ENCODE data around the gene PAGE2B.
"Not testable (repeated sequence)": the region's sequence is repeated elsewhere in the genome, so short reads cannot be mapped to it uniquely, and the experiment has no call there.

PAGE2B gene

DNA sequence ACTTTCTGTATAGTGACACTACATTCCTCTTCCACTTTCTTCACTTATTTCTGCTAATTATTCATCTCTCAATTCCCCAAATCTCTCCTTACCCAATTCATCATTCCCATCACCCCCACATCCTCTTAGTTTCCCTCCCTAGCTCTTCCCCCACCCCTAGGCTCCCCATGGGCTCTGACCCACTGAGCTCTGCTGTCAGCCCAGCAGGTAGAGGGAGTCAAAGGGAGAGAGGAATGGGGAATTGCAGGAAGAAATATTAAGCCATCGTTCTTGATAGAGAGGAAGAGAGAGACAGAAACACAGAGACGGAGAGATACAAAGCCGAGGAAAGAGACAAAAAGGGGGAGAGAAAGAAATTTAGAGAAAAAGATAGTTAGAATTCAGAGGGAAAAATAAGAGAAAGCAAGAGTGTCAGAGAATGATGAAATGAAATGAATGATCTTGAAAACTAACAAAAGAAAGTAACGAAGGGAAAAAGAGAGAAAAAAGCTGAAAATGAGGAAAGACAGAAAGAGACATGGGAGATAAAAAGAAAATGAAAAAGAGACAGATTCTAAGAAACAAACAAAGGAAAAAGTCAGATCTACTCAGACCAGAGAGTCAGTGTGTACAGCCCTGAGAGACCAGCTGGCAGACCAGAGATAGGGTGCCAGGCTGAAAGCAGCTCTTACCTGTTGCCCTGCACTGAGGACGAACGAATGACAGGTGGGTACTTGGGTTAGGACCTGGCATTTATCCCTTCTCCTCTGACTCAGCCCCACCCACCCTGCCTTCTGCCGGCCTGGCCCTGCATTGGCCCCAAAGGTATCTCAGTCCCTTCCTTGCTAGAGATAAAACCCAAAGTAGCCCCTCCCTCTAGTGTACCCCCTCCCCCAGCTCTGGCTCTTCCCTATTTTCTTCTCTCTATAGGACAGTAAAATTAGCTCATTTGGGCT, 44.3 kb upstream of the PAGE2B start, which contains the start of gene ALAS2:
TSS of gene ALAS2 (minus strand) at position 707 of the 935 bp plus-strand sequence. CDS start 4,977 bp downstream, outside the sequence.
- TF ChIP-seq, protein P1, sequence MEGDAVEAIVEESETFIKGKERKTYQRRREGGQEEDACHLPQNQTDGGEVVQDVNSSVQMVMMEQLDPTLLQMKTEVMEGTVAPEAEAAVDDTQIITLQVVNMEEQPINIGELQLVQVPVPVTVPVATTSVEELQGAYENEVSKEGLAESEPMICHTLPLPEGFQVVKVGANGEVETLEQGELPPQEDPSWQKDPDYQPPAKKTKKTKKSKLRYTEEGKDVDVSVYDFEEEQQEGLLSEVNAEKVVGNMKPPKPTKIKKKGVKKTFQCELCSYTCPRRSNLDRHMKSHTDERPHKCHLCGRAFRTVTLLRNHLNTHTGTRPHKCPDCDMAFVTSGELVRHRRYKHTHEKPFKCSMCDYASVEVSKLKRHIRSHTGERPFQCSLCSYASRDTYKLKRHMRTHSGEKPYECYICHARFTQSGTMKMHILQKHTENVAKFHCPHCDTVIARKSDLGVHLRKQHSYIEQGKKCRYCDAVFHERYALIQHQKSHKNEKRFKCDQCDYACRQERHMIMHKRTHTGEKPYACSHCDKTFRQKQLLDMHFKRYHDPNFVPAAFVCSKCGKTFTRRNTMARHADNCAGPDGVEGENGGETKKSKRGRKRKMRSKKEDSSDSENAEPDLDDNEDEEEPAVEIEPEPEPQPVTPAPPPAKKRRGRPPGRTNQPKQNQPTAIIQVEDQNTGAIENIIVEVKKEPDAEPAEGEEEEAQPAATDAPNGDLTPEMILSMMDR (IDR thresholded peaks at IDR 0.05; ENCODE audit: control insufficient read depth, extremely low read depth, insufficient read depth) = no peak
- no peak within 1 kb of the TSS for H3K4me3 ChIP-seq (ENCODE audit: low read depth, low read length)
- DNase-seq (ENCODE audit: low read depth) = no peak

DNA sequence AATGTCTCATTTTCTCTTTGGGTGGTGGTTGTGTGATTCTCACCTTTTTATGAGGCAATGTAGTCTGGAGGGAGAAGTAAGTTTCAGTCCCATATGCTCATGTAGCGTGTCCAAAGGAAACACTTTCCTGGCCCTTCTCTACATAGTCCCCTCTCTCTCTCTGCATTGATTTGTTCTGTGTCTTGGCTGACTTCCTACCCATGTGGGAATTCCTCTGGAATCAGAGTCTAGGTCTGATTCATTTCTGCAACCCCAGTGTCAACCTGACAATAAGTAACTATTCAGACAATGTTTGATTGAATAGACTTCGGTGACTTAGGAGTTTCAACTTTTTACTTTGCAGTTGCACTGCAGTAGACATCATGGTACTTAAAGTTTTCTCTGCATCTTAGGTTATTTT, 41.4 kb upstream of the PAGE2B start:
- TF ChIP-seq, protein P1 (IDR thresholded peaks at IDR 0.05; ENCODE audit: control insufficient read depth, extremely low read depth, insufficient read depth) = no peak
- no peak for DNase-seq (ENCODE audit: low read depth)
- H3K4me3 ChIP-seq (ENCODE audit: low read depth, low read length) = no peak overlapping the region

DNA sequence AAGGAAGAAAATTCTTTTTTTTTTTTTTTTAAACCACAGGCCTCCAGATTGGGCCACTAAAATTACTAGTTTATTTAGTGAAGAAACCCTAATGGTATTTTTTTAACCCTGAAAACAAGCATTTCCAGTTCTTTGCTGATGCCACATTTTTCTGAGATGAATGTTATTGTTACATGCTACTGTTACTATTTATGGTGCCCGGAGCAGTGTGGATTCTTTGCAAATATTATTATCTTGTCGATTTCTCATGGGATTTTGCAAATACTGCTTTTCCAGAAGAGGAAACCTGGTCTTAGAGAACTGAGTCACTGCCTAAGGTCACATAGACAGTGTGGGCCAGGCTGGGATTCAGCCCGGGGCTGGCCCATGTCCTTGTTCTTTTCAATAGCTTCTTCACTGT, 35.4 kb upstream of the PAGE2B start:
- TF ChIP-seq, protein P1 (IDR thresholded peaks at IDR 0.05; ENCODE audit: control insufficient read depth, extremely low read depth, insufficient read depth) = no peak
- no peak for DNase-seq (ENCODE audit: low read depth)
- no peak overlapping the region for H3K4me3 ChIP-seq (ENCODE audit: low read depth, low read length)

DNA sequence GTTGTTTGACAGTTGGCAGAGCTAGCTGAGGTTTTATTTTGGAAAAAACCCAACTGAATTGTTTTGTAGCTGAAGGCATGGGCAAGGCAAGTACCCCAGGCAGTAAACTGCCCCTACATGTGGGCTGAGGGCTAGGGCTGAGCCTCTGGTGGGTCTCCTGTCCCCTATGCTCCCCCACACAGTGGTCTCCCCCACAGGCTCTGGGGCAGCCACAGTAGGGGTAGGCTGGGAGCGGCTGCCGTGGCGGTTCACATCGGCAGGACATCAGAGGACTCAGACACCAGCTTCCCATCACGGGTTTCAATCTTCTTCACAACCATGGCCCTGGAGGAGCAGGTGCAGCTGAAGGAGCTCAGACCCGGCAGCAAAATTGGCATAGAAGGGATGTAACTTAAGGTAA, 33.3 kb upstream of the PAGE2B start:
- TF ChIP-seq, protein P1 (IDR thresholded peaks at IDR 0.05; ENCODE audit: control insufficient read depth, extremely low read depth, insufficient read depth) = no peak
- H3K4me3 ChIP-seq (ENCODE audit: low read depth, low read length) = no peak overlapping the region
- no peak for DNase-seq (ENCODE audit: low read depth)

DNA sequence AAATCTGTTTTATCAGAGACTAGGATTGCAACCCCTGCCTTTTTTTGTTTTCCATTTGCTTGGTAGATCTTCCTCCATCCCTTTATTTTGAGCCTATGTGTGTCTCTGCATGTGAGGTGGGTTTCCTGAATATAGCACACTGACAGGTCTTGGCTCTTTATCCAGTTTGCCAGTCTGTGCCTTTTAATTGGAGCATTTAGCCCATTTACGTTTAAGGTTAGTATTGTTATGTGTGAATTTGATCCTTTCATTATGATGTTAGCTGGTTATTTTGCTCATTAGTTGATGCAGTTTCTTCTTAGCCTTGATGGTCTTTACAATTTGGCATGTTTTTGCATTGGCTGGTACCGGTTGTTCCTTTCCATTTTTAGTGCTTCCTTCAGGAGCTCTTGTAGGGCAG, 24.2 kb upstream of the PAGE2B start:
- DNase-seq (ENCODE audit: low read depth) = not testable (repeated sequence)

DNA sequence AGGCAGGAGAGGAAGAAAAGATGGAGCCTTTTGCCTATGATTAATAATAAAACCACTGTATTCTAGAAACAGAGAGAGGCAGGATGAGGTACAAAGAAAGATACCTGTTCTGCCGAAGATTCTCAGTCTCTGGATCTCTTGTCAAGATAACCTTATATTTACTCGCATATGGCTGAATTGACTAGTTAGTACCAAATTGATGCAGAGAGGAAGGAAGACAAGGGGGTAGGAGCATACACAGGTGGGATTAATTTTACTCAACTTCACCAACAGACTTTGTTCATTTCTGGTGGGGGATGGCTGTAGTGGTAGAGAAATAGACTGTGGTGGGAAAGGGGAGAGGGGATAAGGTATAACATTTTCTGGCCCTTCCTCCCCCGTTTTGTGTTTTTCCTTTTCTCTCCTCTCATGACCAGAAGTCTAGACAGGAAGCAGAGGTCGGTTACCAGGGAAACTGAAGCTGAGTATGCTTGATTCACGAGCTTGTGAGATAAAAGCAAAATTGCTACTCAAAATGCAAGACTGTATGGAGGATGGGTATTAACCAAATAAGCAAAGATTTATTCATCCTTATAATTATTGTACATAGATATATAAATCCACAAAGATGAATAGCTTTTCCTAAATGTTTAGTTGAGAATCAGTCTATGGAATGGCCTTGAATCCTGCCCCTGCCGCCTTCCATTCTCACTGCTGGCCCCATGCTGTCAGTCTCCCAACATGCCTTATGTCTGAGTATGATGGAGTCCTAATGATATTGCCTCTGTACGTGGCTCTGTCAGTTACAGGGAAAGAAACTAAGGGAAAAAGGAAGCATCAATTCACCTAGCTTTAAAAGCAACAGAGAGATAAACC, 17.8 kb upstream of the PAGE2B start:
- no peak for DNase-seq (ENCODE audit: low read depth)
- no peak overlapping the region for H3K4me3 ChIP-seq (ENCODE audit: low read depth, low read length)
- TF ChIP-seq, protein P1 (IDR thresholded peaks at IDR 0.05; ENCODE audit: control insufficient read depth, extremely low read depth, insufficient read depth) = no peak

More for the DNA sequence above, 24.2 kb upstream of the PAGE2B start:
- not testable (repeated sequence) for H3K4me3 ChIP-seq (ENCODE audit: low read depth, low read length)

DNA sequence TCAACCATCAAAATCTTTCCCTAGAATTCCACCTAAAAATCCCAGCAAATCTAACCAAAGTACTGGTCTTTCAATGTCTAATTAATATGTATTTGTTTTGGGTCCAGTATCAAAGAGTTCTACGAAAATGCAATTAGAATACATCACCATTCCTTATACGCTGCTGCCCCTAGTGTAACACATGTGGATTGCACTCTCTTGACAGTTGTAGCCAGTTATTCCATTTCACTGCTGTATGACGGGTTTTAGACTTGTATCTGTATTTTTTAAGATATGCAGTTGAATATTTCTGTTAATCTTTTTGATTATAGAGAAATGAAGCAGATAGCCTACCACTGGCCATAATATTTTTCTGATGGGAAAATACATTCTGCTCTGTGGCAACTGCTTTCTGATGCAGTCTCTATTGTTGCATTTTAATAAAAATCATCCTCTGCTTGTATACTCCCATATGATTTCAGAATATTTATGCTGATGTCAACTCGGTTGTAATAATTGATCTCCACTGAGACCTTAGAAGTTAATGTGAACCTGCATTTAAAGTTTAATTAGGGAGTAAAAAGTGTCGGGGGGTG, 17.1 kb upstream of the PAGE2B start:
- no peak overlapping the region for H3K4me3 ChIP-seq (ENCODE audit: low read depth, low read length)

DNA sequence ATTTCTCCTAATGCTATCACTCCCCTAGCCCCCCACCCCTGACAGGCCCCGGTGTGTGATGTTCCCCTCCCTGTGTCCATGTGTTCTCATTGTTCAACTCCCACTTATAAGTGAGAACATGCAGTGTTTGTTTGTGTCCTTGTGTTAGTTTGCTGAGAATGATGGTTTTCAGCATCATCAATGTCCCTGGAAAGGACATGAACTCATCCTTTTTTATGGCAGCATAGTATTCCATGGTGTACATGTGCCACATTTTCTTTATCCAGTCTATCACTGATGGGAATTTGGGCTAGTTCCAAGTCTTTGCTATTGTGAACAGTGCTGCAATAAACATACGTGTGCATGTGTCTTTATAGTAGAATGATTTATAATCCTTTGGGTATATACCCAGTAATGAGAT, 7.7 kb upstream of the PAGE2B start:
- H3K4me3 ChIP-seq (ENCODE audit: low read depth, low read length); DNase-seq (ENCODE audit: low read depth): not testable (repeated sequence)

More for the DNA sequence above, 17.1 kb upstream of the PAGE2B start:
- DNase-seq (ENCODE audit: low read depth) = no peak
- TF ChIP-seq, protein P1 (IDR thresholded peaks at IDR 0.05; ENCODE audit: control insufficient read depth, extremely low read depth, insufficient read depth) = peak; percentile 71
